HEK293 (cell line): ENCODE measurements around the gene POLL.

Experiments used
- CTCF ChIP-seq: fragments of 450-650 bp; formaldehyde crosslinking; IDR thresholded peaks from 2 replicates; pipeline ENCODE4 v1.5.1; 2016; ENCODE audit warnings: missing biosample characterization, missing genetic modification characterization
- PATZ1 ChIP-seq: fragments of 450-650 bp; formaldehyde crosslinking; IDR thresholded peaks from 2 replicates; pipeline ENCODE4 v1.5.1; 2016; ENCODE audit warnings: missing biosample characterization, missing genetic modification characterization
- ZBTB11 ChIP-seq: fragments of 450-650 bp; formaldehyde crosslinking; conservative IDR thresholded peaks from 2 replicates; pipeline ENCODE4 v1.5.1; 2016; ENCODE audit warnings: low read depth, missing biosample characterization, missing genetic modification characterization
- ZBTB21 ChIP-seq: fragments of 450-650 bp; formaldehyde crosslinking; IDR thresholded peaks from 2 replicates; pipeline ENCODE4 v1.5.1; 2017; ENCODE audit warnings: missing biosample characterization, missing genetic modification characterization
- ZNF18 ChIP-seq: fragments of 450-650 bp; formaldehyde crosslinking; IDR thresholded peaks from 2 replicates; pipeline ENCODE4 v1.5.1; 2016; ENCODE audit warnings: missing biosample characterization, missing genetic modification characterization
- ZNF510 ChIP-seq: fragments of 450-650 bp; formaldehyde crosslinking; IDR thresholded peaks from 2 replicates; pipeline ENCODE4 v1.5.1; 2018; ENCODE audit warnings: mild to moderate bottlenecking, missing genetic modification characterization, missing biosample characterization; ENCODE audit not compliant: insufficient replicate concordance
- ZNF692 ChIP-seq: fragments of 450-650 bp; formaldehyde crosslinking; IDR thresholded peaks from 2 replicates; pipeline ENCODE4 v1.5.1; 2016; ENCODE audit warnings: missing biosample characterization, missing genetic modification characterization
- ZNF830 ChIP-seq: fragments of 450-650 bp; IDR thresholded peaks from 2 replicates; pipeline ENCODE4 v1.5.0; 2018; ENCODE audit warnings: missing biosample characterization, missing genetic modification characterization, low read depth, mild to moderate bottlenecking, moderate library complexity
- ZXDB ChIP-seq: fragments of 450-650 bp; formaldehyde crosslinking; IDR thresholded peaks from 2 replicates; pipeline ENCODE4 v1.5.1; 2016; ENCODE audit warnings: missing biosample characterization, missing genetic modification characterization

- TF ChIP-seq ZNF18 (tag by site-specific recombination) (no peak), ZBTB21 (no peak), ZNF692 (tag by site-specific recombination) (no peak), CTCF (no peak), ZNF510 (tag by site-specific recombination) (no peak), ZNF830 (tag by site-specific recombination) (no peak), ZXDB (tag by site-specific recombination) (no peak), PATZ1 (tag by site-specific recombination) (no peak), ZBTB11 (tag by site-specific recombination) (no peak)
These were observed 9.1 kb downstream of the POLL start for GRCh38 chr10:101578803-101579515.
